ENCODE results near the gene IL6.

Gene IL6

GRCh38 chr7:22695476-22696132 is 31.4 kb upstream of the IL6 start:
- TF ChIP-seq, protein P1, sequence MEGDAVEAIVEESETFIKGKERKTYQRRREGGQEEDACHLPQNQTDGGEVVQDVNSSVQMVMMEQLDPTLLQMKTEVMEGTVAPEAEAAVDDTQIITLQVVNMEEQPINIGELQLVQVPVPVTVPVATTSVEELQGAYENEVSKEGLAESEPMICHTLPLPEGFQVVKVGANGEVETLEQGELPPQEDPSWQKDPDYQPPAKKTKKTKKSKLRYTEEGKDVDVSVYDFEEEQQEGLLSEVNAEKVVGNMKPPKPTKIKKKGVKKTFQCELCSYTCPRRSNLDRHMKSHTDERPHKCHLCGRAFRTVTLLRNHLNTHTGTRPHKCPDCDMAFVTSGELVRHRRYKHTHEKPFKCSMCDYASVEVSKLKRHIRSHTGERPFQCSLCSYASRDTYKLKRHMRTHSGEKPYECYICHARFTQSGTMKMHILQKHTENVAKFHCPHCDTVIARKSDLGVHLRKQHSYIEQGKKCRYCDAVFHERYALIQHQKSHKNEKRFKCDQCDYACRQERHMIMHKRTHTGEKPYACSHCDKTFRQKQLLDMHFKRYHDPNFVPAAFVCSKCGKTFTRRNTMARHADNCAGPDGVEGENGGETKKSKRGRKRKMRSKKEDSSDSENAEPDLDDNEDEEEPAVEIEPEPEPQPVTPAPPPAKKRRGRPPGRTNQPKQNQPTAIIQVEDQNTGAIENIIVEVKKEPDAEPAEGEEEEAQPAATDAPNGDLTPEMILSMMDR (IDR thresholded peaks at IDR 0.05; ENCODE audit: insufficient read depth, low read length, poor library complexity, severe bottlenecking): no peak
- no peak for TF ChIP-seq EZH2phosphoT487 (conservative IDR thresholded peaks at IDR 0.05; ENCODE audit: low read length)
- H4K20me1 ChIP-seq (ENCODE audit: low read depth, low read length): no peaks in the 10 kb centered on the region
- H3K9ac ChIP-seq (ENCODE audit: low read length): no peak overlapping the region
- H3F3A ChIP-seq (ENCODE audit: insufficient read depth): no peaks in the 10 kb centered on the region
- H3K79me2 ChIP-seq (ENCODE audit: insufficient read depth, low read length): no peaks in the 10 kb centered on the region
- H3K36me3 ChIP-seq (ENCODE audit: low read length): no peaks in the 10 kb centered on the region
- H2AFZ ChIP-seq (ENCODE audit: low read depth, low read length, severe bottlenecking): no peak overlapping the region
- no peak overlapping the region for H3K27ac ChIP-seq (ENCODE audit: low read depth, low read length)
- H3K9me2 ChIP-seq (replicated peaks; ENCODE audit: insufficient read depth, low read length): no peaks in the 10 kb centered on the region
- no peak overlapping the region for H3K4me3 ChIP-seq (ENCODE audit: insufficient read depth, low read length, poor library complexity, severe bottlenecking)
- no peak overlapping the region for H3K4me2 ChIP-seq (ENCODE audit: low read depth, low read length, poor library complexity, severe bottlenecking)
- no peaks in the 10 kb centered on the region for H3K27me3 ChIP-seq (ENCODE audit: low read length)
- no peaks in the 10 kb centered on the region for H3K9me3 ChIP-seq (ENCODE audit: insufficient read depth, low read length)

- H3K4me2 ChIP-seq (ENCODE audit: low read depth, low read length, poor library complexity, severe bottlenecking): no peak overlapping the region
- H4K20me1 ChIP-seq (ENCODE audit: low read depth, low read length): no peaks in the 10 kb centered on the region
- no peak overlapping the region for H3K4me3 ChIP-seq (ENCODE audit: insufficient read depth, low read length, poor library complexity, severe bottlenecking)
- TF ChIP-seq, protein P1 (IDR thresholded peaks at IDR 0.05; ENCODE audit: insufficient read depth, low read length, poor library complexity, severe bottlenecking): no peak
- TF ChIP-seq EZH2phosphoT487 (conservative IDR thresholded peaks at IDR 0.05; ENCODE audit: low read length): no peak
- H3K27ac ChIP-seq (ENCODE audit: low read depth, low read length): no peak overlapping the region
- no peaks in the 10 kb centered on the region for H3K27me3 ChIP-seq (ENCODE audit: low read length)
- H3F3A ChIP-seq (ENCODE audit: insufficient read depth): no peaks in the 10 kb centered on the region
- H3K9ac ChIP-seq (ENCODE audit: low read length): no peak overlapping the region
- H2AFZ ChIP-seq (ENCODE audit: low read depth, low read length, severe bottlenecking): no peak overlapping the region
- no peaks in the 10 kb centered on the region for H3K79me2 ChIP-seq (ENCODE audit: insufficient read depth, low read length)
- no peaks in the 10 kb centered on the region for H3K9me2 ChIP-seq (replicated peaks; ENCODE audit: insufficient read depth, low read length)
- no peaks in the 10 kb centered on the region for H3K36me3 ChIP-seq (ENCODE audit: low read length)
- no peaks in the 10 kb centered on the region for H3K9me3 ChIP-seq (ENCODE audit: insufficient read depth, low read length)
These were observed 30.3 kb upstream of the IL6 start for GRCh38 chr7:22696541-22697228.

DNA sequence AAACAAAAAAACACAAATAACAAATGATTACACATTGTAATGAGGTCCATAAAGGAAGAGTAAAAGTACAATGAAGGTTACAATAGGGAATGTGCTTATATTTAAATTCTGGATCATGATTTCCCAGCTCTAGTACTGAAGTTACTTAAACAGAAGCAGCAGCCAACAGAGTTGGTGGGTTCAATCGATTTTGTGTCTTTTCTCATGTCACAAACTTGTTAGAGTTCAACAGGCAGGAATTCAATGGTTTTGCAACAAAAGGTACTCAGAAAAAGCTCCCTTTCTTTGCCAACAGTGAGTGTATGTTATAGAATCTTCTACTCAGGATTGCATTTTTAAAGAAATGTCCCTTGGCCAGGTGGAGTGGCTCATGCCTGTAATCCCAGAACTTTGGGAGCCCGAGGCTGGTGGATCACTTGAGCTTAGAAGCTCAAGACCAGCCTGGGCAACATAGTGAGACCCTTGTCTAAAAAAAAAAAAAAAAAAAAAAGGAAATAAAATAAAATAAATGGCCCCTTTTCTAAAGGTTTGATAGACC is 29.6 kb upstream of the IL6 start:
- Histone ChIP-seq H4K20me1 (ENCODE audit: low read depth, low read length) (no peaks in the 10 kb centered on the region), H3K27me3 (ENCODE audit: low read length) (no peaks in the 10 kb centered on the region), H3K9me2 (replicated peaks; ENCODE audit: insufficient read depth, low read length) (no peaks in the 10 kb centered on the region), H2AFZ (ENCODE audit: low read depth, low read length, severe bottlenecking) (no peak overlapping the region), H3K9ac (ENCODE audit: low read length) (no peak overlapping the region), H3K27ac (ENCODE audit: low read depth, low read length) (no peak overlapping the region), H3K9me3 (ENCODE audit: insufficient read depth, low read length) (no peaks in the 10 kb centered on the region), H3K36me3 (ENCODE audit: low read length) (no peaks in the 10 kb centered on the region), H3K4me3 (ENCODE audit: insufficient read depth, low read length, poor library complexity, severe bottlenecking) (no peak overlapping the region), H3K4me2 (ENCODE audit: low read depth, low read length, poor library complexity, severe bottlenecking) (no peak overlapping the region), H3K79me2 (ENCODE audit: insufficient read depth, low read length) (no peaks in the 10 kb centered on the region), H3F3A (ENCODE audit: insufficient read depth) (no peaks in the 10 kb centered on the region)
- TF ChIP-seq, protein P1 (IDR thresholded peaks at IDR 0.05; ENCODE audit: insufficient read depth, low read length, poor library complexity, severe bottlenecking): no peak
- no peak for TF ChIP-seq EZH2phosphoT487 (conservative IDR thresholded peaks at IDR 0.05; ENCODE audit: low read length)

Data from SU-DHL-6 (cell line).